AG08396 (cell line): ENCODE data around the gene HSBP1L1.

Experiments
- DNase-seq: peaks from one replicate; pipeline ENCODE4 v3.0.0; 2012; ENCODE audit warnings: low spot score, mixed read lengths

Gene HSBP1L1

DNA sequence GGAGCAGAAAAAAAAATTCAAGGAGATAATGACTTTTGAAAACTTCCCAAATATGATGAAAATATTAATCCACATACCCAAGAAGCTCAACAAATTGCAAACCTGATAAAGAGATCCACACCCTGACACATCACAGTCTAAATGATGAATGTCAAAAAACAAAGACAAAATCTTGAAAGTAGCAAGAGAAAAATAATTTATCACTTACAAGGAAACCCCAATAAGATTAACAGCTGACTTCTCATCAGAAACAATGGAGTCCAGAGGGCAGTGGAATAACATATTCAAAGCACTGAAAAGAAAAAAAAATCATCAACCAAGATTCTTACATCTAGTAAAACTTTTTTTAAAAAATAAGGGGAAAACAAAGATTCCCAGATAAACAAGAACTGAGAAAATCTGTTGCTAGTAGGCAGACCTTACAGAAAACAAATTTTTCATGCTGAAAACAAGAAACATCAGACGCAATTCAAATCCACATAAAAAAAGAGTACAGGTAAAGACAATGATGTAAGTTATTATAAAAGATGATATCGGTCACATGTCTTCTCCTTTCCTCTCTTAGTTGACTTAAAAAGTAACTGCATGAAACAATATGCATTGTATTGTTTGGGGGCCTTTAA, 34.3 kb upstream of the HSBP1L1 start:
- no peak for DNase-seq

DNA sequence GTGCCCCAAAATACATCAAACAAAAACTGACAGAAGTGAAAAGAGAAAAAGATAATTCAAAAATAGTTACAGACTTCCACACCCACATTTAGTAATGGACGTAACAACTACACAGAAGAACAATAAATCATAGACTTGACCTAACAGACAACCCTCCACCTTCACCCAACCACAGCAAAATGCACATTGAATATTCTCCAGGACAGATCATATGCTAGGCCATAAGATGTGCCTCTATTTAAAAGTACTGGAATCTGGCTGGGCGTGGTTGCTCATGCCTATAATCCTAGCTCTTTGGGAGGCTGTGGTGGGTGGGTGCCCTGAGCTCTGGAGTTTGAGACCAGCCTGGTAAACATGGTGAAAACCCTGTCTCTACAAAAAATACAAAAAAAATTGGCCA, 33.0 kb upstream of the HSBP1L1 start:
- no peak for DNase-seq

DNA sequence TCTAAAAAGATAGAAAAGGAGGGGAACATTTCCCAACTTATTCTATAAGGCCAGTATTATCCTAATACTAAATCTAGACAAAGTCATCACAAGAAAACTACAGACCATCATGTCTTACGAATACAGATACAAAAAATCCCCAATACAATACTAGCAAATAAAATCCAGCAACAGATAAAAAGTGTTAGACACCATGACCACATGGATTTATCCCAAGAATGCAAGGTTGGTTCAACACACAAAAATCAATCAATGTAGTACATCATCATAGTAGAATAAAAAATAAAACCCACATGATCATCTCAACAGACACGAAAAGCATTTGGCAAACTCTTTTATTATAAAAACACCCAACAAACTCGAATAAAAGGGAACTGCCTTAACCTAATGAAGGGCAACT, 31.5 kb upstream of the HSBP1L1 start:
- no peak for DNase-seq

DNA sequence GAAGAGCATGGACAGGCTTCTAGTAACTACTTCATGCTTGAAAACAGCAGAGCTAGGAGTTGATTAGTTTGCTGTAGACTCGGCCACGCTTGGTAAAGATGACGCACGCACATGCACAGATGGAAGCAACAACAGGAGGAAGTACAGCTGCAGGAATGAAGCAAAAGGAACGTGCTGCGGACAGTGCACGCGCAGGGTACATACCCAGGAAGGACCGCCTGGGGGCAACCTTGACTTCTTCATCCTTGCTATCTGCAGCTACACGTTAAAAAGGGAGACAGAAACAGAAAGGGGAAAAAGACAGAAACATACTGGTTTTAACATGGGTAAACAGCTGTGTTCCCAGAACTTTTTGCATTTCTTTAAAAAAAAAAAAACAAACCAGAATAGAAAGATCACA, 30.7 kb upstream of the HSBP1L1 start:
- DNase-seq = no peak

DNA sequence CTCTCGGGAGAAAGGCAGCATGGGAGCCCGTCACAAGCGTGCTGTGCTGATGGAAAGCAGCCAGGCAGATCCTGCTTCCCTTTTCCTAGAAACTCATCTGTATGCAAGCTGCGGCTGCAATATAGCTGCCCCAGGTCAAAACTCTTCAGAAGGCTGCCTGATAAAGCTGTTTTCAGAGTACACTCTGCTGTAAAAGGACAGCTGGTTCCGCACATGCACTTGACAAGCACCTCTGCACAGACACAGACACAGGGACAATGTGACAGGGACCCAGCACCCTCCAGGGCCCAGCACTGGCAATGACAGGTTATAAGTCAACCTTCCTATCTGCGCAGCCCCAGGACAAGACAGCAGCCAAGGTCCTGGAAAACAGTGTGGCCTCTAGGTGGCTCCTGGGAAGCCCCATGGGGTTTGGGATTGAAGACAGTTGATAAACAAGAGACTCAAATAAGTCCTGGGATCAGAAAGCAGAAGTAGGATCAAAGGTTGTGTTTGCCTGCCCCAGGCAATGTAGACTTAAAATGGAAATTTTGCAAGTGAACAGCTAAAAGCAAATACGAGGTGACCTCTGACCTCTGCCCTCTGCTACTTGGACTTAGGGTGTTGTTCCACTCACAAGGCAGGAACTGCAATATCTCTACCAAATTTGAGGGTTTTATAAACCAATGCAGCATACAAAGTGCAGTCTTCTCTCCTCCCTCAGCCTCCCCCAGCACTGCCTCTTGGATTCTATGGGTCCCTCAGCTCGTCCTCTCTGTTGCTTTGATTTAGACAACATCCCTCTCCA, 29.9 kb upstream of the HSBP1L1 start:
- no peak for DNase-seq

DNA sequence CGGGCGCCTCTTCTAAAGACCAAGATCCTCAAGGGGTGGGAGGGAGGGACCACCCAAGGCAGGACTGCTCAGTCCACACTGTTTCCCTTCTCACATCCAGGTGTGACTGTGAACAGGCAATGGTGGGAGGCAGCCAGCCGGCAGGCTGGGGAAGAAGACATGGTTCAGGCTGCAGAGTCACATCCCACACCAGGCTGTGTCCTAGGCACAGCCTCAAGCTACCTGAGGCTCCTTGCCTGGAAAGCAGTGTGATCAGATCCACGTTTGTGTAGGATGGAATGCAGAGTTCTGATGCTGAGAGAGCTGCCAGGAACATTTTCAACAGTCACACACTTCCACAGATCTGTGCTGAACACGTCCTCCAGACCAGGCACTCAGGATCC, 29.4 kb upstream of the HSBP1L1 start:
- no peak for DNase-seq

DNA sequence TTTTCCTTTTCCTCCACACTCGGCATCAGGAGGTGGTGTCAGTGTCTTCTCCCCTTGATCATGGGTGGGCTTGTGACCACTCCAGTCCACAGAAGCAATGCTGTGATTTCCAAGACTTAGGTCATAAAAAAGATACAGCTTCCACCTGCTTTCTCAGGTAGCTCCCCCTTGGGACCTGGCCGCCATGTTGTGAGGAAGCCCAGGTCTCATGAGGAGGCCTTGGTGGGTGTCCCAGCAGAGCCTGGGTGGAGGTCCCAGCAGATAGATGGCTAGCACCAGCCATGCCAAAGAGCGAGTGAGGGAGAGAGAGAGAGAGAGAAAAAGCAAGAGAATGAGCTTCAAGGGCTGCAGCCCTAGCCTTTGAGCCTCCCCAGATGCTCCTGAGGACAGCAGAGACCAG, 28.9 kb upstream of the HSBP1L1 start:
- no peak for DNase-seq

DNA sequence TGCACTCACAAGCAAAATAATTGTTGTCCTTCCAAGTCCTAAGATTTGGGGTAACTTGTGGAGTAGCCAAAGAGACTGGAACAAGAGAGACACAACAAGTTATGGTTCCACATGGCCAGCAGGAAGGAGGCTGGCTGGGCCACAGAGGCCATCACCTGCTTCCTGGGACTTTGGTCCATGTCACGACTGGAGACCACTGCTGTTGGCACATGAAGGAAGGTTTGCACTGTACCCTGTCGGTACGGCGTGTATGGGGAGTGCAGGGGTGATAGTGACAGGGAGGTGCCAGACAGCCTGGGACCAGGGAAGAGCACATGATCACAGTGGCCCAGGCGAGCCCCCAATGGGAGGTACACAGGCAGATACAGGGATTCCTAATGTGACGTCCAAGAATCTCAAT, 28.5 kb upstream of the HSBP1L1 start:
- no peak for DNase-seq

DNA sequence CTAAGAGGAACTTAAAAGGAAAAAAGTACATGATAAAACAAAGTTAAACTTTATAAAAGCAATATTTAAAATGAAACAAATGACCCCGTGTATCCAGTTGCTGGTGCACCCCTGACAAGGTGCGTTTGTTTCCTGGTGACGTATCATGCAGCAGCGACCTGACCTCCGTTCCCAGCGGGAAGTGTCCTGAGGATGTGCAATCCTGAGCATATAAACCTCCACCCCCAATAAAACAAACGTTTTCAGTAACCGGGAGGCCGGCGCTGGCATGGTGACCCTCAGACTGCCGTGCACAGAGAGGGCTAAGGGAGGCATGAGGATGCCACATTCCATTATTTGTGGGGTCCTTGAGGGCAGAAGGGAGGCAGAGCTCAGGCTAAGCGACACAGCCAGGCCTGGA, 27.8 kb upstream of the HSBP1L1 start:
- no peak for DNase-seq

DNA sequence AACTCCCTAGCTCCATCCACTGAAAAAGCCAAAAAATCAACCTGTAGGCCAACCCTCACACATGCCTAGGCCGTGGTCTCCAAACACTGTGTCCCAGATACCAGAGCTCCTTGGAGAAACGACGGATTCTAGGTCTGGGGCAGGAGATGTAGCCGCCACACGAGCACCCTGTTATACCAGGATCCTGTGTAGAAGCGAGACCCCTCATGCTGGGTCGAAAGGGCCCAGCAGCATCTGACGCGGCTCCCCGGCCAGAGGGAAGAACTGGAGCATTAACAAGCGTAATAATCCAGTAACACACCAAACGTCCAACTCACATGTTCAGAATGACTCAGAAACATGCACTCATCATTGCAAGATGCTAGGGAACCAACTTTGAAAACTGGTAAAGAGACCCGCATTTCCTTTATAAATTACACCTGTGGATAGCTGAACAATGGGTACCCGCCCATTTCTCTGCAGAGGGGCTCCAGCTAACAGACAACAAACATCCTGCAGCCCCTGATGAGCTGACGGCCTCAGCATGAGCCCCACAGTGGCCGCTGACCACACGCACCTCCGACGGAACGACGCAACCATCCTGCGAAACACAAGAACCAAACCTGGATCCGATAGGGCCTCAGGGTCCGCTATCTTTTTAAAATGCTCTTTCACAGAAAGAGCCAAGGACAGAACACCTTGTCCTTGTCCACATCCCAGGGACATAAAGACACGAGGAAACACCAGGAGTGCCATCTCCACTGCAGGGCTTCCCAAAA, 27.2 kb upstream of the HSBP1L1 start:
- no peak for DNase-seq

DNA sequence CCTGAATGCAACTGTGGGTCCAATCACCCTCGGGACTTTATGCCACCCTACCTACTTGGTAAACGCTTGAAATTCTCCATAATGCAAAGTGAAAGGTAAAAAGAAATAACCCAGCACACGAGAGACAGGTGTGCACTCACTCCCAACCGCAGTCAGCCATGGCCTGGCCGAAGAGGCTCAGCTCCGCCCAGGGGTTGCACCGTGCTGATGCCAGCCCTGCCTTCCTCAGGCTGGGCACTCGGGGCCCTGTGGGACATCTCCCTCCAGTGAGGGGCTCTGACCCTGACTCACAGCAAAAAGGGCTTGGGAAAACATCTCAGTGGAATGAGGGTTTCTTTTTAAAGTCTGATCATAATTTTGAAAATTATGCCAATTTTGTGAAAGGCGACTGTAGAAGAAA, 26.2 kb upstream of the HSBP1L1 start:
- no peak for DNase-seq

DNA sequence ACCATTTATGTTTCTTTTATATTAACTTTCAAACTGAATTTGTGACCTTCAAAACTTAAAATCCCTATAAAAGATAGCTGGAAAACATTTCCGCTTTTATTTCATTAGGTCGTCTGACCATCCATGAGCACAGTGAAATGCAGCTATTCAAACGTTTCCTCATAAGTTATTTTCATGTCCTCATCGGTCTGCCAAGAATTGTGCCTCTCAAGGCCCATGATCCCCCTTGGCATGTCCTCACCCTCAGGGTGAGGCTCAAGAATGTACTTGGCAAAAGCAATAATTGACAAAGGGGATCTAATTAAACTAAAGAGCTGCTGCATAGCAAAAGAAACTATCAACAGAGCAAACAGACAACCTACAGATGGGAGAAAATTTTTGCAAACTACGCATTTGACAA, 25.3 kb upstream of the HSBP1L1 start:
- no peak for DNase-seq

DNA sequence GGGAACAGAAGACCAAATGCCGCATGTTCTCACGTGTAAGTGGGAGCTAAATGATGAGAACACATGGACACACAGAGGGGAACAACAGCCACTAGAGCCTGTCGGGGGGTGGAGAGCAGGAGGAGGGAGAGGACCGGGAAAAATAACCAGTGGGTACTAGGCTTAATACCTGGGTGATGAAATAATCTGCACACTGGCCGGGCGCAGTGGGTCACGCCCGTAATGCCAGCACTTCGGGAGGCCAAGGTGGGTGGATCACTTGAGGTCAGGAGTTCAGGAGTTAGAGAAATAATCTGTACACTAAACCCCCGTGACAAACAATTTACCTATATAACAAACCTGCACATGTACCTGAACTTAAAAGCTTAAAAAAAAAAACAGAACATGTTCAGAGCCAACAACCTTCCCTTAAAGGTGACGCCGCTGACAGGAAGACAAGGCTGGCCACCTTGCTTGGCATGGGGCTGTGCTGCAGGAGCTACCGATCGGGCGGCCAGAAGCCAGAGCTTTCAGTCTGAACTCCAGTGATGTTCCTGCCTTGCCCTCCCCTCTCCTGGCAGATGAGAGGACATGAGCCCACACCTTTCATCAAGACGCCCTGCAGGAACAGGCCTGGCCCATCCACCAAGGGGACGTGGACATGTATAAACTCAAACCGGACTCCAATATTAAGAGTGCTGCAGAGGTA, 24.2 kb upstream of the HSBP1L1 start:
- DNase-seq = no peak

DNA sequence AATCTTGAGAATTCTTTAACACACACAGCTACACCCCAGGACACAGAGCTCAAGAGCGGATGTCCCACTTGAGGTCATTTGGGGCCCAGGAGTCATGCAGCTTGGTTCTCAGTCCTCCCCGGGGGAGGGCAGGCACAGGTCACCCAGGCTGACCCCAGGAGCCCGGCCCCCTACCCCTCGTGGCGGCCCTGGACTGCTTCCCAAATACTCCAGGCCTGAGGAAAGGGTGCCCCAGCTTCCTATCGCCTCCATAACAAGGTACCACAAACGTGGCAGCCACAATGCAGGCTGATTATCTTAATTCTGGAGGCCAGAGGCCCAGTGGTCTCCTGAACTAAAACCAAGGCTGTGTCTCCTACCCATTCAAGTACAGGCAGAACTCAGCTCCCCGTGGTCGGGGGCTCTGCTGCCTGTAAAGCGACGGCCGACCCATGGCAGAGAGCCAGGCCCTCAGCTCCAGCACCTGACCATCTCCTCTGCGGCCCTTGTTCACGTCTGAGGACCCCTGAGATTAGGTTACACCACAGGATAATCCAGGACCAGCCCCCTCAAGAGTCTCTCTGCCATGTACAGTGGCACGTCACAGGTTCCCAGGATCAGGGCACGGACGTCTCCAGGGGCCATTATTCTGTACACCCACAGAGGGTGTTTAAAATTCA, 23.5 kb upstream of the HSBP1L1 start:
- no peak for DNase-seq

DNA sequence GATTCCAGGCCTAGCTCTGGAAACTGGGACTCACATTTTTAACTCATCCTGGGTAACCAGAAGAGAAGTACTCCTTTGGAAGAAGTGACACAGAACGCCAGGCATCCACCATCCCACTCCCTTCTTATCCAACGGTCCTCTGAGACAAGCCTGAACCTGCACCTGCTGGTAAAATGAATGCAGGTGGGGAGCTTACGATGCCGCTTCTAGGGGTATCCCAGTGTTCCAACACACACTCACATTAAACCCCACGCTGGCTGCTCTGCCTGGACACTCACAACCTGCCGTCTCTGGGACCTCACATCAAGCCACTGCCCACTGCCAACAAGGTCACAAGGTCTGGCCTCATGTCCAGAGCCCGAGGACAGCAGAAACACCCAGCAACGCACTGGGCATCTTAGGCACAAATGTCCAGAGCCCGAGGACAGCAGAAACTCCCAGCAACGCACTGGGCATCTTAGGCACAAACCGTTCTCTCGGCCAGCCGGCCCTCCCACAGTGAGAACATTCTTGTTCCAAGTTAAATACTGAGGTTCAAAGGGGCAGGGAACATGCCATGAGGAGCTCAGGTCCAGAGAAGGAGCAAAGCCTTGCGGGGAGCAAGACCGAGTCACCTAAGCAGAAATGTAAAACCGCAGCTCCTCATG, 22.8 kb upstream of the HSBP1L1 start:
- DNase-seq = no peak

DNA sequence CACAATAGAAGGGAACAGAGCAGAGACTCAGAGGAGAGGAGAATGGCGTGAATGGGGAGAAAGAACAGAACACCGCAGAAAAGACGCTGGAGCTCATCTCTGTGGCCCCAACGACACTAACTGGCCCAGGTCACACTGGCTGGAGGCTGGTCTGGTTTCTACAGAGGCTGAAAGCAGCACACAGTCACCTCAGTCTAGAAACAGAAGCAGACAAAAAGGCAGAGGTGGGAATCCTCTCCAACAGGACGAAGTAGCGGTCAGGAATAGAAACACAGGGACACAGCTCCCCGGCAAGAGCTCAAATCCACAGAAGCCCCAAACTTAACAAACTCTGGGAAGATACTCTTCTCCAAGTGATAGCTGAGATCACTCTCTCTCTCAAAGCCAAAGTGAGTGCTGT, 22.2 kb upstream of the HSBP1L1 start:
- DNase-seq = no peak

DNA sequence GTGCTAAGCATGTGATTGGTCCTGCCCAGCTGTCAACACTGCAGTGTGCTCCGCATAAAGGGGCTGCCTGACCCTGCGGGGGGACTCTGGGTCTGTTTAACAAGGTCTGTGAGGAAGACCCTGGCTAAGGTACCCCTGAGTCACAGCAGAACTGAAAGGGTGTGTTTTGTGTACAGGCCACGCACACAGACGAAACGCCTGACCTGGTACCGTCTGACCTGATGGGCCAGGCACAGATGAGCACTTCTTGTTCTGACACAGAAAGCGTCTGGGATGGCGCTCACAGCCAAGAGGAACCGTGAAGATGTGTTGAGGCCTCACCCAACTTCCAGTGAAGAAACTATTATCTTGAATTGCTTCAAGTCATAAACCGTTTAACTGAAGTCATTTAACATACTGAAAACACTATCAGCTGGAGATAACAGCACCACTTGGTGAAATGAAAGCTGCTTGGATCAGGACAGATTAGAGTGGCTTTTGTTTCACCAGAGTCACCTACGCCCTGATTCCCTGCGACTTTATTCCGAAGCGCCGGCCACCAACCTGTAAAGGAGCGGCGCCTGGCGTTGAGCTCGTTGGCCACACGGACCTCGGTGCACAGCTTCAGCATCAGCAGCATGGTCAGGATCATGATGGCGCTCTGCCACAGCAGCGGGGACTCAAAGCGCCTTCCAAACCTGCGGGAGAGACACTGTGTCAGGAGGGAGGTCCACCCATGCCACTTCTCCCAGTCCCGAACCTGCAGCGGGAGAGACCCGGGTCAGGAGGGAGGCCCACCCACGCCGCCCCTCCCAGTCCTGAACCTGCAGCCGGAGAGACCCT, 21.4 kb upstream of the HSBP1L1 start:
- DNase-seq = no peak

DNA sequence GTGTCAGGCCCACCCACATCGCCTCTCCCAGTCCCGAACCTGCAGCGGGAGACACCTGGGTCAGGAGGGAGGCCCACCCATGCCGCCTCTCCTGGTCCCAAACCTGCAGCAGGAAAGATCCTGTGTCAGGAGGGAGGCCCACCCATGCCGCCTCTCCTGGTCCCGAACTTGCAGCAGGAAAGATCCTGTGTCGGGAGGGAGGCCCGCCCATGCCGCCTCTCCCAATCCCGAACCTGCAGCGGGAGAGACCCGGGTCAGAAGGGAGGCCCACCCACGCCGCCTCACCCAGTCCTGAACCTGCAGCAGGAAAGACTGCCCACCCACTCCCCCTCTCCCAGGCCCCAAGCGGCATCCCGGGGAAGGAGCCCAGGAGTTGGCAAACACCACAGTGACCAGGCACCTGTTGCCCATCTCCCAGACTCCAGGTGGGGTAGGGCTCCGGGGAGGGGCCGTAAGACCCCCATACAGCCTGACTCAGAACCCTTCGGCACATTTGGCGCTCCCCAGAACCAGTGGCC, 20.8 kb upstream of the HSBP1L1 start:
- no peak for DNase-seq

DNA sequence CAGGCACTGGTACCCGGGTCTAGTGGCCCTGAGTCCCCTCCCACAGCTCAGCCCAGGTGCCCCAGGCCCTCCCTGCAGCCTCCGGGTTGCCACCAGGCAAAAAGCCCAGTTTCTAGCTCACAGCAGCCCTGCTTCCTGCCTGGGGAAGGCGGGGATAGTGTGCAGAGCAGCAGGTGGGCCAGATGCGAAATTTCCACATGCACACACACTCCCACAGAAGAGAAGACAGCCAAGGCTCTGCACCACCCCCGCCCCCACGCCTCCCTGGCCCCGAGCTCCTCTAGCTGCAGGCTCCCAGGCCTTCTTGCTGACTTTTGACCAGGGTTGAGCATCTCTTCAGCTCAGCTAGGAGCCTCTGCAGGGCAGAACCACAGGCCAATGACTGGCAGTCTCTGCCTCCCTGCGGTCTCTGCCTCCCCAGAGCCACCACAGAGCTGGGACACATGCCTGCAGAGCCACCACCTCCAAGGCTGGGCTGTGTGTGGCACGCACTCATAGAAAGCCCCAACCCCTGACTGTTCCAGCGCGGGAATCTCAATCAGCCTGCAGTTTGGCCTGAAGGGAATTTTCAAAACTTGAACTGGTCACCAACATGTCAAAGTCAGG, 20.2 kb upstream of the HSBP1L1 start:
- no peak for DNase-seq

DNA sequence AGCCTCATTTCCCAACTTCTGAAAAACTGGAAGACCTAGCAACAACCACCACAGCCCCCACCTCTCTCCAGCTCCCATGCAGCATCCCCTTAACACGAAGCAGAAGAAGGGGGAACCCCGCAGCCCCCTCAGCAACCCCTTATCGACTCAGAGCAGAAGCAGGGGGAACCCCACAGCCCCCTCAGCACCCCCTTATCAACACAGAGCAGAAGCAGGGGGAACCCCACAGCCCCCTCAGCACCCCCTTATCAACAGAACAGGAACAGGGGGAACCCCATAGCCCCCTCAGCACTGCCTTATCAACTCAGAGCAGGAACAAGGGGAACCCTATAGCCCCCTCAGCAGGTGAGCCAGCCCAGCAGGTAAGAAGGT, 19.7 kb upstream of the HSBP1L1 start:
- DNase-seq = no peak
